ENCODE results near the gene TMEM255B. TPM values are rescaled to one million over a fixed set of nuclear protein-coding genes. Genes with fewer than 3 reads are reported as not detected.

The TMEM255B gene
- total and polyA plus RNA-seq, 4 donors, result 0.63 to 67.3 (median 20.4) TPM

- intact Hi-C loops (cut with DNase I), result no loop called here
- H3K27ac ChIP-seq (ENCODE audit: low read depth in 1 of 2, low read length in 2 of 2), result peak overlapping the region in 1 of 2 donors; percentile 49
- whole genome bisulfite sequencing, 2 donors, result 48 to 52% methylated on average over 8 of the region's 8 CpGs
- no peaks in the 10 kb centered on the region for H3K27me3 ChIP-seq (ENCODE audit: control insufficient read depth in 1 of 2, insufficient read depth in 2 of 2, low read length in 1 of 2)
- DNase-seq, result peak in 1 of 2 donors; percentile 44
- H3K9me3 ChIP-seq (ENCODE audit: control insufficient read depth, low read length), result no peaks in the 10 kb centered on the region
- peaks cover 0 to 8% of the 10 kb centered on the region in 2 donors for H3K36me3 ChIP-seq (ENCODE audit: control insufficient read depth in 1 of 2, insufficient read depth in 2 of 2, low read length in 1 of 2)
- no peaks in the 10 kb centered on the region for H3K4me1 ChIP-seq (ENCODE audit: control insufficient read depth in 1 of 2, insufficient read depth in 2 of 2, low read length in 2 of 2)
- no peak for ATAC-seq (ENCODE audit: low FRiP score)
- H3K4me3 ChIP-seq (ENCODE audit: low read length in 2 of 2), result no peak overlapping the region
These were observed 79.7 kb downstream of the TMEM255B start for GRCh38 chr13:113838711-113839201.

DNA sequence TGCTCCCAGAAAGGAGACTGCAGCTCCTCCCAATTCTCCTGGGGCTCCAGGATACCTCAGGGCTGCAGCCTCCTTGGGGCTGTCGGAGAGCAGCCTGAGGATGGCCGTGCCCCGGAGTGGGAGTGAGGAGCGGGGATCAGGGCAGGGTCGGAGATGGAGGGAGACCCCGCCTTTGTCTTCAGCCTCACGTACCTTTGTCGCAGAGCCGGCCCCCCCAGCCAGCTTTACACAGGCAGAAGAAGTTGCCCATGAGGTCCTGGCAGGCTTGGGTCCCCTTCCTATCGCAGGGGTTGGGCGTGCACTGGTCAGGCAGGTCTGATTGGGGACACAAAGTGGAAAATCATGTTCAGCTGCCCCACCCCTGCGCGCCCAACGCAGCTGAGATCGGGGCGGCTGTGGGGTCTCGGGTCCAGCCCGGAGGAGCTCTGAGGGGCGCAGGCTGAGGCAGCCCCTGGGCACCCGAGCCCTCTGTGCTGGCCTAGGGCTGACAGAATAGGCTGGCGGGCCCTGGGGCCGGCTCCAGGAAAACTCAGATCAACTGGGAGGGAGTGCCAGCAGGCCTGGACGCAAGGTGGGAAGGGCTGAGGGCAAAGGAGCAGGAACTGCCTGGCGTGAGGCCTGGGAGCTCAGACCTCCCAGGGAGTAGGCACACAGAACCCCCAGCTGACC, 80.6 kb downstream of the TMEM255B start:
- WGBS, 2 donors, result 65 to 69% methylated on average over 24 of the region's 24 CpGs
- intact Hi-C loops (cut with DNase I), result no loop called here
- no peaks in the 10 kb centered on the region for H3K27me3 ChIP-seq (ENCODE audit: control insufficient read depth in 1 of 2, insufficient read depth in 2 of 2, low read length in 1 of 2)
- H3K9me3 ChIP-seq (ENCODE audit: control insufficient read depth, low read length), result no peaks in the 10 kb centered on the region
- DNase-seq (peak in 1 of 2 donors; percentile 67), ATAC-seq (ENCODE audit: low FRiP score) (no peak)
- no peak overlapping the region for H3K4me3 ChIP-seq (ENCODE audit: low read length in 2 of 2)
- no peaks in the 10 kb centered on the region for H3K4me1 ChIP-seq (ENCODE audit: control insufficient read depth in 1 of 2, insufficient read depth in 2 of 2, low read length in 2 of 2)
- peaks cover 3% of the 10 kb centered on the region in 2 donors for H3K36me3 ChIP-seq (ENCODE audit: control insufficient read depth in 1 of 2, insufficient read depth in 2 of 2, low read length in 1 of 2)
- H3K27ac ChIP-seq (ENCODE audit: low read depth in 1 of 2, low read length in 2 of 2), result peak overlapping the region in 1 of 2 donors; percentile 4

DNA sequence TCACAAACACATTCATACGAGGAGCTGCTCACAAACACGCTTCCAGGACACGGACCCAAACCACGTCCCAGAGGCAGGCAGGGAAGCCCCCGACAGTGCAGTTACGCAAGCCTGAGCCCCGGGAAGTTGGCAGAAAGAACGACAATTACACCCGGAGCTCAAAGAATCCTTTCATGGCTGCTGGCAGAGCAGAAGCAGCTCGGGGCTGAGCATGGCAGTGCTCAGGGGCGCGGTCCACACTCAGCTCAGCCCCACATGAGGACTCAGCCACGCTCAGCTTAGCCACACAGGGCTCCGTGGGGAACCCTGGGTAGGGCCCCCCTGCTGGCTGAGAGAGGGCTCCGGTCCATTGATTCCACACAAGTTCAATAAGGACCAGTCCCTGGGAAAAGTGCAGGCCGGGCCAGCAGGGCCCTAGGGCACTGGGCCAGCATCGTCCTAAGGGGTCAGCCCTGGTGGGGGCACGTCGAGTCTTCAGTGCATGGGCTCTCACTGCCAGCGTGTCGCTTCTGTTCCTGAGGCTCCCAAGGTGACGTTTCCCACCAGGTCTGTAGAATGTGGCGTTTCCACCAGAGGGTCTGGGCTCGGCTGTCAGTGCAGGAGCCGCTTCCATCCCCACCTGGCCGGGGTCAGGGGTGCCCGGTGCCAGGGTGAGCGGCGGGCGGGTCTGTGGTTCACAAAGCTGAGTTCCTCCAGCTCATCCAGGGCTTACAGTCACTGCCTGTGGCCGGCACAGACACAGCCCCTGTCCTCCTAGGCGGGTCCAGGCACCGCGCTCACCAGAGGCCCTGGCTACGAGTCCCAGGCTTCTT, 81.7 kb downstream of the TMEM255B start:
- H3K4me3 ChIP-seq (ENCODE audit: low read length in 2 of 2), result no peak overlapping the region
- no peak for ATAC-seq (ENCODE audit: low FRiP score)

GRCh38 chr13:113841353-113841650, 82.3 kb downstream of the TMEM255B start:
- no peak overlapping the region for H3K27ac ChIP-seq (ENCODE audit: low read depth in 1 of 2, low read length in 2 of 2)
- H3K27me3 ChIP-seq (ENCODE audit: control insufficient read depth in 1 of 2, insufficient read depth in 2 of 2, low read length in 1 of 2), result no peaks in the 10 kb centered on the region
- H3K4me3 ChIP-seq (ENCODE audit: low read length in 2 of 2), result no peak overlapping the region
- DNase-seq (no peak), ATAC-seq (ENCODE audit: low FRiP score) (no peak)
- no peaks in the 10 kb centered on the region for H3K9me3 ChIP-seq (ENCODE audit: control insufficient read depth, low read length)
- no peaks in the 10 kb centered on the region for H3K4me1 ChIP-seq (ENCODE audit: control insufficient read depth in 1 of 2, insufficient read depth in 2 of 2, low read length in 2 of 2)
- intact Hi-C loops (cut with DNase I), result no loop called here
- WGBS, 2 donors, result 89 to 93% methylated on average over 15 of the region's 15 CpGs
- H3K36me3 ChIP-seq (ENCODE audit: control insufficient read depth in 1 of 2, insufficient read depth in 2 of 2, low read length in 1 of 2), result peaks cover 3 to 5% of the 10 kb centered on the region in 2 donors

More for the DNA sequence above, 81.7 kb downstream of the TMEM255B start:
- Histone ChIP-seq H3K27ac (ENCODE audit: low read depth in 1 of 2, low read length in 2 of 2) (peak overlapping the region in 1 of 2 donors; percentile 18), H3K27me3 (ENCODE audit: control insufficient read depth in 1 of 2, insufficient read depth in 2 of 2, low read length in 1 of 2) (no peaks in the 10 kb centered on the region), H3K4me1 (ENCODE audit: control insufficient read depth in 1 of 2, insufficient read depth in 2 of 2, low read length in 2 of 2) (no peaks in the 10 kb centered on the region), H3K9me3 (ENCODE audit: control insufficient read depth, low read length) (no peaks in the 10 kb centered on the region), H3K36me3 (ENCODE audit: control insufficient read depth in 1 of 2, insufficient read depth in 2 of 2, low read length in 1 of 2) (peaks cover 3% of the 10 kb centered on the region in 2 donors)
- DNase-seq, result peak in 1 of 2 donors; percentile 47
- intact Hi-C loops (cut with DNase I), result no loop called here
- WGBS, 2 donors, result 83 to 86% methylated on average over 29 to 35 of the region's 35 CpGs

- no peaks in the 10 kb centered on the region for H3K27me3 ChIP-seq (ENCODE audit: control insufficient read depth in 1 of 2, insufficient read depth in 2 of 2, low read length in 1 of 2)
- WGBS, 2 donors, result 96% methylated on average over 29 of the region's 29 CpGs
- no peak overlapping the region for H3K4me3 ChIP-seq (ENCODE audit: low read length in 2 of 2)
- intact Hi-C loops (cut with DNase I), result no loop called here
- no peak overlapping the region for H3K27ac ChIP-seq (ENCODE audit: low read depth in 1 of 2, low read length in 2 of 2)
- DNase-seq (peak; percentile 42 to 71), ATAC-seq (ENCODE audit: low FRiP score) (no peak)
- no peaks in the 10 kb centered on the region for H3K4me1 ChIP-seq (ENCODE audit: control insufficient read depth in 1 of 2, insufficient read depth in 2 of 2, low read length in 2 of 2)
- peaks cover 3 to 7% of the 10 kb centered on the region in 2 donors for H3K36me3 ChIP-seq (ENCODE audit: control insufficient read depth in 1 of 2, insufficient read depth in 2 of 2, low read length in 1 of 2)
- H3K9me3 ChIP-seq (ENCODE audit: control insufficient read depth, low read length), result no peaks in the 10 kb centered on the region
These were observed 83.5 kb downstream of the TMEM255B start for GRCh38 chr13:113842336-113843062.

GRCh38 chr13:113843063-113843654, 84.1 kb downstream of the TMEM255B start:
- no peaks in the 10 kb centered on the region for H3K27me3 ChIP-seq (ENCODE audit: control insufficient read depth in 1 of 2, insufficient read depth in 2 of 2, low read length in 1 of 2)

DNA sequence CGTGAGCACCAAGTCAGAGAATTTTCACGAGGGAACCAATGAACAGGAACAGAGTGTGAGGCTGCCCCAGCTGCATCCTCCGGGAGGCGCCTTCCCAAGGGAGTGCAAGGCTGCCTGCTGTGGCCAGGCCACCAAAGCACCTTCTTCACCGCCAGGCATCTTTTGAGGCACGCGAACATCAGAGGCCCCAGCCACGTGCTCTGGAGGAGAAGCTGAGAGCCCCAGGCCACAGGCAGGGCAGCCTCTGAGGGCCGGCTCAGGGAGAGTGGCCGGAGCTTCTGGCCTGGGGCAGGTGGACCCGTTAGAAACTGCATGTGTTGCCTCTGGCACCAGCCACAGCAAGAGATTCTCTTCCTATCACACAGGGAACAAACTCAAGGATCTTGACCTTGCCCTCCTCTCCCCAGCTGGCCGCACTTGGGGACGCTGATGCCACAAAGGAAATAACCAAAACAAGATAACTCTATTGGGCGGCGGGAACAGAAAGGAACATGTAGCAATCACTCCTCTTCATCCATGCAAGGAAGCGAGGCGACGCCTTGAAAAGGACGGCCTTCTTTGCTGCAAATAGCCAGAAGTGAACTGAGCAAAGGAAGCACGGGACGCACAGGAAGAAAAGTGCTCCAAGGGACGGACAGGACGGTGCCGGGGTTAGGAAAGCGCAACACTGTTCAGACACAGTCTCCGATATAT, 85.0 kb downstream of the TMEM255B start:
- Histone ChIP-seq H3K9me3 (ENCODE audit: control insufficient read depth, low read length) (no peaks in the 10 kb centered on the region), H3K4me3 (ENCODE audit: low read length in 2 of 2) (no peak overlapping the region), H3K27ac (ENCODE audit: low read depth in 1 of 2, low read length in 2 of 2) (no peak overlapping the region), H3K27me3 (ENCODE audit: control insufficient read depth in 1 of 2, insufficient read depth in 2 of 2, low read length in 1 of 2) (no peaks in the 10 kb centered on the region), H3K36me3 (ENCODE audit: control insufficient read depth in 1 of 2, insufficient read depth in 2 of 2, low read length in 1 of 2) (peaks cover 3 to 7% of the 10 kb centered on the region in 2 donors), H3K4me1 (ENCODE audit: control insufficient read depth in 1 of 2, insufficient read depth in 2 of 2, low read length in 2 of 2) (no peaks in the 10 kb centered on the region)
- 84 to 88% methylated on average over 26 of the region's 26 CpGs for WGBS, 2 donors
- intact Hi-C loops (cut with DNase I), result no loop called here
- DNase-seq, result peak; percentile 49 to 65
- no peak for ATAC-seq (ENCODE audit: low FRiP score)

More at GRCh38 chr13:113843063-113843654, 84.1 kb downstream of the TMEM255B start:
- 93 to 94% methylated on average over 29 to 30 of the region's 30 CpGs for whole genome bisulfite sequencing, 2 donors
- intact Hi-C loops (cut with DNase I), result no loop called here
- Histone ChIP-seq H3K4me1 (ENCODE audit: control insufficient read depth in 1 of 2, insufficient read depth in 2 of 2, low read length in 2 of 2) (no peaks in the 10 kb centered on the region), H3K27ac (ENCODE audit: low read depth in 1 of 2, low read length in 2 of 2) (no peak overlapping the region), H3K36me3 (ENCODE audit: control insufficient read depth in 1 of 2, insufficient read depth in 2 of 2, low read length in 1 of 2) (peaks cover 3 to 7% of the 10 kb centered on the region in 2 donors), H3K9me3 (ENCODE audit: control insufficient read depth, low read length) (no peaks in the 10 kb centered on the region), H3K4me3 (ENCODE audit: low read length in 2 of 2) (no peak overlapping the region)
- ATAC-seq (ENCODE audit: low FRiP score), result no peak
- peak; percentile 41 to 63 for DNase-seq

DNA sequence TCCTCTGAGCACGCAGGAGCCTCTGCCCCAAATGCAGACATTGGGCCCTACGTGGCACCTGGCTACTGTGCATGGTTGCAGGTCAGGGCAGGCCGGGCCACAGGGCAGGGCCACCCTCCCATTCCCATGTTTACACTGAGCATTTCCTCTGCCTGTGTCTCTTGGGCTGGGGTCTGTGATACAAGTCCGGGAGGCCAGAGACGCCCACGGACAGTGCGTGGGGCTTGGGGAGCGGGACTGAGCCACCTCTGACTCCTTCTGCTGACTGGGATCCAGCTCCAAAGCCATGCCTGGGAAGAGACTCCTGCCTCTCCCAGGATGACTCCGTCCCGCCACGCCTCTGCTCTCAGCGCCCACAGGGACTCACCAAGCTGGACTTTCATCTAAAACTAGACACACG, 86.0 kb downstream of the TMEM255B start:
- DNase-seq, result peak; percentile 41 to 43
- intact Hi-C loops (cut with DNase I), result no loop called here
- Histone ChIP-seq H3K4me1 (ENCODE audit: control insufficient read depth in 1 of 2, insufficient read depth in 2 of 2, low read length in 2 of 2) (no peaks in the 10 kb centered on the region), H3K9me3 (ENCODE audit: control insufficient read depth, low read length) (no peaks in the 10 kb centered on the region), H3K27ac (ENCODE audit: low read depth in 1 of 2, low read length in 2 of 2) (no peak overlapping the region), H3K27me3 (ENCODE audit: control insufficient read depth in 1 of 2, insufficient read depth in 2 of 2, low read length in 1 of 2) (no peaks in the 10 kb centered on the region), H3K4me3 (ENCODE audit: low read length in 2 of 2) (no peak overlapping the region), H3K36me3 (ENCODE audit: control insufficient read depth in 1 of 2, insufficient read depth in 2 of 2, low read length in 1 of 2) (peaks cover 3 to 7% of the 10 kb centered on the region in 2 donors)
- no peak for ATAC-seq (ENCODE audit: low FRiP score)
- WGBS, 2 donors, result 89 to 92% methylated on average over 13 of the region's 13 CpGs
